GM23338 (cell line): ENCODE results near the gene SPOCK2. TPM values are rescaled to one million over a fixed set of nuclear protein-coding genes. Genes with fewer than 3 reads are reported as not detected.

Experiments
- ATAC-seq: fragments of 200-7000 bp; cut with Tn5 transposase; 3 replicates; pipeline ENCODE4 v1.9.1; 2020
- DNase-seq: peaks from one replicate; pipeline ENCODE4 v3.0.0-alpha.2; 2015; ENCODE audit warnings: low spot score
- H2AFZ ChIP-seq: fragments of 200-600 bp; sonication (generic); 2 replicates; pipeline ENCODE4 v1.8.0; 2016; ENCODE audit warnings: antibody characterized with exemption, mild to moderate bottlenecking, moderate library complexity
- H3F3A ChIP-seq: fragments of 200-600 bp; sonication (generic); replicated peaks from 2 replicates; pipeline ENCODE4 v1.8.0; 2017; ENCODE audit warnings: antibody characterized with exemption, mixed run types, low read depth
- H3K27ac ChIP-seq: fragments of 200-600 bp; sonication (generic); 2 replicates; pipeline ENCODE4 v1.6.1; 2016; ENCODE audit warnings: low read depth
- H3K27me3 ChIP-seq: fragments of 200-600 bp; sonication (generic); 2 replicates; pipeline ENCODE4 v1.8.0; 2016; ENCODE audit warnings: mild to moderate bottlenecking, mixed run types, moderate library complexity; ENCODE audit not compliant: insufficient read depth
- H3K36me3 ChIP-seq: fragments of 200-600 bp; sonication (generic); 2 replicates; pipeline ENCODE4 v1.8.0; 2016; ENCODE audit warnings: mild to moderate bottlenecking; ENCODE audit not compliant: insufficient read depth
- H3K4me1 ChIP-seq: fragments of 200-600 bp; sonication (generic); 2 replicates; pipeline ENCODE4 v1.8.0; 2016; ENCODE audit warnings: mild to moderate bottlenecking, moderate library complexity; ENCODE audit not compliant: insufficient read depth
- H3K4me2 ChIP-seq: fragments of 200-600 bp; sonication (generic); 2 replicates; pipeline ENCODE4 v1.7.1; 2017; ENCODE audit warnings: mixed run types
- H3K4me3 ChIP-seq: fragments of 200-600 bp; sonication (generic); 2 replicates; pipeline ENCODE4 v1.6.1; 2016; ENCODE audit warnings: mixed run types
- H3K79me2 ChIP-seq: fragments of 200-600 bp; sonication (generic); replicated peaks from 2 replicates; pipeline ENCODE4 v1.8.0; 2017; ENCODE audit warnings: mild to moderate bottlenecking; ENCODE audit not compliant: insufficient read depth
- H3K9me2 ChIP-seq: fragments of 200-600 bp; sonication (generic); 2 replicates; pipeline ENCODE4 v1.8.0; 2017; ENCODE audit not compliant: insufficient read depth
- H4K20me1 ChIP-seq: fragments of 200-600 bp; sonication (generic); replicated peaks from 2 replicates; pipeline ENCODE4 v1.8.0; 2017; ENCODE audit warnings: mild to moderate bottlenecking; ENCODE audit not compliant: insufficient read depth
- H3K27ac Mint-ChIP-seq: 2 replicates; pipeline ENCODE4 v1.8.0; 2020; ENCODE audit warnings: inconsistent platforms, mild to moderate bottlenecking, moderate library complexity, mixed read lengths
- H3K27me3 Mint-ChIP-seq: 3 replicates; pipeline ENCODE4 v1.8.0; 2022; ENCODE audit warnings: low read depth, mild to moderate bottlenecking, moderate library complexity, mixed read lengths, inconsistent platforms; ENCODE audit not compliant: insufficient read depth, poor library complexity
- H3K36me3 Mint-ChIP-seq: 3 replicates; pipeline ENCODE4 v1.8.0; 2021; ENCODE audit warnings: low read depth, mild to moderate bottlenecking, inconsistent platforms, moderate library complexity, mixed read lengths
- H3K4me1 Mint-ChIP-seq: 3 replicates; pipeline ENCODE4 v1.8.0; 2020; ENCODE audit warnings: mild to moderate bottlenecking, inconsistent platforms, mixed read lengths
- H3K4me3 Mint-ChIP-seq: 3 replicates; pipeline ENCODE4 v1.8.0; 2021; ENCODE audit warnings: moderate library complexity, mild to moderate bottlenecking, inconsistent platforms, mixed read lengths
- H3K9me3 Mint-ChIP-seq: 3 replicates; pipeline ENCODE4 v1.8.0; 2020; ENCODE audit warnings: moderate library complexity, mild to moderate bottlenecking, inconsistent platforms, mixed read lengths
- CTCF ChIP-seq, 2 experiments: fragments of 200-600 bp in 1 of 2; sonication (generic) in 1 of 2; conservative IDR thresholded peaks; 2 replicates each; pipeline versions ENCODE4 v1.5.1 to v1.6.1; 2016 to 2017; ENCODE audit warnings: antibody characterized with exemption in 2 of 2, low read depth in 2 of 2, mild to moderate bottlenecking in 2 of 2, moderate library complexity in 1 of 2
- EZH2phosphoT487 ChIP-seq: fragments of 200-600 bp; sonication (generic); IDR thresholded peaks from one replicate; pipeline ENCODE4 v1.8.1; 2018; ENCODE audit warnings: antibody characterized with exemption; ENCODE audit not compliant: unreplicated experiment
- JUNB ChIP-seq: IDR thresholded peaks from one replicate; pipeline ENCODE4 v1.6.1; 2016; ENCODE audit warnings: antibody characterized with exemption; ENCODE audit not compliant: unreplicated experiment
- POLR2AphosphoS5 ChIP-seq: IDR thresholded peaks from 2 replicates; pipeline ENCODE4 v1.6.1; 2016; ENCODE audit warnings: antibody characterized with exemption, low read depth
- REST ChIP-seq: IDR thresholded peaks from one replicate; pipeline ENCODE4 v1.6.1; 2018; ENCODE audit warnings: antibody characterized with exemption; ENCODE audit not compliant: unreplicated experiment
- STAT1 ChIP-seq: IDR thresholded peaks from one replicate; pipeline ENCODE4 v1.6.1; 2016; ENCODE audit warnings: antibody characterized with exemption; ENCODE audit not compliant: unreplicated experiment
- ZNF462 ChIP-seq: fragments of 250-450 bp; sonication (Bioruptor Pico); IDR thresholded peaks from 2 replicates; pipeline ENCODE4 v1.5.0; 2020; ENCODE audit warnings: mild to moderate bottlenecking, moderate library complexity
- polyA plus RNA-seq: library from polyadenylated mRNA; unstranded; fragments of >200 nt; fragmentation: Nextera tagmentation; extraction: Ambion mirVana; gene quantifications from 2 replicates; pipeline ENCODE4 v1.2.1, GENCODE V29; 2016
- total RNA-seq: library from RNA; depleted of rRNA; stranded (reverse); fragments of >200 nt; shearing (Covaris generic); gene quantifications from 2 replicates; pipeline ENCODE4 v1.2.3, GENCODE V29; 2014

The SPOCK2 gene
- total and polyA plus RNA-seq, 2 experiments from 2014 or later = 1.3 to 3.6 TPM

- H3F3A ChIP-seq = no peaks in the 10 kb centered on the region
- no peaks in the 10 kb centered on the region for H3K36me3 ChIP-seq
- H3K4me2 ChIP-seq = no peak overlapping the region
- no peak for DNase-seq
- no peaks in the 10 kb centered on the region for H3K9me3 Mint-ChIP-seq
- no peaks in the 10 kb centered on the region for H3K4me1 ChIP-seq
- H2AFZ ChIP-seq = no peak overlapping the region
- no peaks in the 10 kb centered on the region for H4K20me1 ChIP-seq
- H3K9me2 ChIP-seq = no peaks in the 10 kb centered on the region
- peaks cover 4% of the 10 kb centered on the region; the same call in 1 of the 3 replicates for H3K4me1 Mint-ChIP-seq
- no peak overlapping the region for H3K4me3 Mint-ChIP-seq
- ATAC-seq = no peak; the same call in 2 of the 3 replicates
- no peaks in the 10 kb centered on the region for H3K79me2 ChIP-seq
- H3K27ac ChIP-seq = no peak overlapping the region
- H3K4me3 ChIP-seq = no peak overlapping the region
- TF ChIP-seq JUNB (no peak), EZH2phosphoT487 (no peak), STAT1 (no peak), REST (no peak), POLR2AphosphoS5 (no peak), CTCF (conservative IDR thresholded peaks at IDR 0.05; ENCODE audit: low read depth in 2 of 2) (no peak)
- no peaks in the 10 kb centered on the region; the same call in 2 of the 3 replicates for H3K36me3 Mint-ChIP-seq
- no peak overlapping the region for H3K27ac Mint-ChIP-seq
- H3K27me3 ChIP-seq = no peaks in the 10 kb centered on the region
- H3K27me3 Mint-ChIP-seq = peaks cover 6% of the 10 kb centered on the region
Observed at GRCh38 chr10:72014785-72015480, 73.4 kb downstream of the SPOCK2 start.

GRCh38 chr10:72014197-72014596, 74.2 kb downstream of the SPOCK2 start:
- no peaks in the 10 kb centered on the region for H3K9me2 ChIP-seq
- H2AFZ ChIP-seq = no peak overlapping the region
- no peaks in the 10 kb centered on the region for H3K9me3 Mint-ChIP-seq
- H3K27me3 Mint-ChIP-seq = peaks cover 6% of the 10 kb centered on the region
- no peaks in the 10 kb centered on the region for H4K20me1 ChIP-seq
- no peak overlapping the region for H3K27ac Mint-ChIP-seq
- no peaks in the 10 kb centered on the region for H3F3A ChIP-seq
- H3K36me3 Mint-ChIP-seq = peaks cover 4% of the 10 kb centered on the region; the same call in 1 of the 3 replicates
- no peaks in the 10 kb centered on the region for H3K36me3 ChIP-seq
- ATAC-seq (no peak; the same call in 2 of the 3 replicates), DNase-seq (no peak)
- no peaks in the 10 kb centered on the region for H3K27me3 ChIP-seq
- H3K27ac ChIP-seq = no peak overlapping the region
- no peaks in the 10 kb centered on the region for H3K79me2 ChIP-seq
- no peak overlapping the region for H3K4me2 ChIP-seq
- H3K4me1 Mint-ChIP-seq = peaks cover 11% of the 10 kb centered on the region
- H3K4me3 ChIP-seq = no peak overlapping the region
- no peaks in the 10 kb centered on the region for H3K4me1 ChIP-seq
- H3K4me3 Mint-ChIP-seq = no peak overlapping the region
- TF ChIP-seq STAT1 = no peak
- TF ChIP-seq ZNF462 (CRISPR knock-in tag) = no peak
